AG04449 (cell line): Measurements from ENCODE around the gene OSBPL6.
"Not testable (repeated sequence)": the region's sequence is repeated elsewhere in the genome, so short reads cannot be mapped to it uniquely, and the experiment has no call there.

ENCODE experiments used
- CTCF ChIA-PET: fragments of 350-600 bp; formaldehyde crosslinking; extraction: SDS; loops from one replicate; lab custom pipeline; 2021; ENCODE audit warnings: antibody characterized with exemption; lab: Yijun Ruan, JAX
- POLR2A ChIA-PET: fragments of 400-600, 350-600 bp; formaldehyde crosslinking; extraction: SDS; loops from one replicate; lab custom pipeline; 2020; ENCODE audit warnings: antibody characterized with exemption, inconsistent platforms; lab: Yijun Ruan, JAX
- DNase-seq: peaks from one replicate; pipeline ENCODE4 v3.0.0-alpha.2; 2010; ENCODE audit warnings: low read depth, low spot score
- H3K4me3 ChIP-seq: 2 replicates; pipeline ENCODE4 v1.5.1; 2011; ENCODE audit warnings: low read depth, mild to moderate bottlenecking, control low read depth, low read length
- TF ChIP-seq, protein P1 (sequence below): IDR thresholded peaks from one replicate; pipeline ENCODE4 v1.5.1; 2011; ENCODE audit warnings: mild to moderate bottlenecking, moderate library complexity, low read length, control low read depth, inconsistent platforms; ENCODE audit not compliant: insufficient read depth; ENCODE audit errors: missing control alignments

Gene OSBPL6

DNA sequence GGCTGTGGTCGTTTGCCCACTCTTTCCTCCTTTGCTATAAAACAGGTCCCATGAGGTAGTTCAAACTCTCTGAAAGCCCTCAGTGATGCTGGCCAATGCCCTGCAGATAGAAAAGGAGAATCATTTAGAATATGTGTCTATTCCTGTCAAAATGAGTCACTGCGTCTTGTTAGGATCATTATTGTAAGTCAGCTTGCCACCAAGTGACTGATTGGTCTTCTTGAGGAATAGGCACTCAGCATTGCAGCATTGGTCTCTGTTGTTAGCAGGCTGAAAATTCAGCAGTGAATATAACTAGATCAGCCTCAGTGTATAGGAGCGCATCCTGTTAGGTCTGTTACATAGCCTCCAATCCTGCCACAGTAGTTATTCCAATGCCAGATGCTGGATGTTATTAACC is 227.8 kb downstream of the OSBPL6 start:
- CTCF ChIA-PET = interaction anchor here (1.1 to 7.5 kb wide), 4 partner anchors 7 to 311 kb away, joined by 4 to 65 read pairs (median 34); partner anchors contain the start of gene RBM45

DNA sequence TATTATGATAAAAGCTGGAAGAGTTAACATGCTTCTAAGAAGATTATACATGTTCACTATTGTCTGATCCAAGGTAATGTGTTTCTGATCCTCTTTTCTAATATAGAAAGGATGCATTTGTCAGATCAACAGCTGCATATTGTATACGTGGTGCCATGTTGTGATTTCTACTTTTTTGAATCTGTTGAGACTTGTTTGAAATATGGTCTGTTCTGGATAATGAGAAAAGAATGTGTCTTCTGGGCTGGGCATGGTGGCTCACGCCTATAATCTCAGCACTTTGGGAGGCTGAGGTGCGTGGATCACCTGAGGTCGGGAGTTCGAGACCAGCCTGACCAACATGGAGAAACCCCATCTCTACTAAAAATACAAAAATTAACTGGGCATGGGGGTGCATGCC is 229.4 kb downstream of the OSBPL6 start:
- H3K4me3 ChIP-seq, DNase-seq, POLR2A ChIA-PET: not testable (repeated sequence)
- CTCF ChIA-PET = interaction anchor here (2.0 to 7.5 kb wide), 2 partner anchors 9 to 312 kb away, joined by 14 to 54 read pairs; partner anchors contain the start of gene RBM45

More for the DNA sequence above, 227.8 kb downstream of the OSBPL6 start:
- POLR2A ChIA-PET = no interaction called here
- no peak overlapping the region for H3K4me3 ChIP-seq
- TF ChIP-seq, protein P1, sequence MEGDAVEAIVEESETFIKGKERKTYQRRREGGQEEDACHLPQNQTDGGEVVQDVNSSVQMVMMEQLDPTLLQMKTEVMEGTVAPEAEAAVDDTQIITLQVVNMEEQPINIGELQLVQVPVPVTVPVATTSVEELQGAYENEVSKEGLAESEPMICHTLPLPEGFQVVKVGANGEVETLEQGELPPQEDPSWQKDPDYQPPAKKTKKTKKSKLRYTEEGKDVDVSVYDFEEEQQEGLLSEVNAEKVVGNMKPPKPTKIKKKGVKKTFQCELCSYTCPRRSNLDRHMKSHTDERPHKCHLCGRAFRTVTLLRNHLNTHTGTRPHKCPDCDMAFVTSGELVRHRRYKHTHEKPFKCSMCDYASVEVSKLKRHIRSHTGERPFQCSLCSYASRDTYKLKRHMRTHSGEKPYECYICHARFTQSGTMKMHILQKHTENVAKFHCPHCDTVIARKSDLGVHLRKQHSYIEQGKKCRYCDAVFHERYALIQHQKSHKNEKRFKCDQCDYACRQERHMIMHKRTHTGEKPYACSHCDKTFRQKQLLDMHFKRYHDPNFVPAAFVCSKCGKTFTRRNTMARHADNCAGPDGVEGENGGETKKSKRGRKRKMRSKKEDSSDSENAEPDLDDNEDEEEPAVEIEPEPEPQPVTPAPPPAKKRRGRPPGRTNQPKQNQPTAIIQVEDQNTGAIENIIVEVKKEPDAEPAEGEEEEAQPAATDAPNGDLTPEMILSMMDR = no peak
- DNase-seq = no peak

DNA sequence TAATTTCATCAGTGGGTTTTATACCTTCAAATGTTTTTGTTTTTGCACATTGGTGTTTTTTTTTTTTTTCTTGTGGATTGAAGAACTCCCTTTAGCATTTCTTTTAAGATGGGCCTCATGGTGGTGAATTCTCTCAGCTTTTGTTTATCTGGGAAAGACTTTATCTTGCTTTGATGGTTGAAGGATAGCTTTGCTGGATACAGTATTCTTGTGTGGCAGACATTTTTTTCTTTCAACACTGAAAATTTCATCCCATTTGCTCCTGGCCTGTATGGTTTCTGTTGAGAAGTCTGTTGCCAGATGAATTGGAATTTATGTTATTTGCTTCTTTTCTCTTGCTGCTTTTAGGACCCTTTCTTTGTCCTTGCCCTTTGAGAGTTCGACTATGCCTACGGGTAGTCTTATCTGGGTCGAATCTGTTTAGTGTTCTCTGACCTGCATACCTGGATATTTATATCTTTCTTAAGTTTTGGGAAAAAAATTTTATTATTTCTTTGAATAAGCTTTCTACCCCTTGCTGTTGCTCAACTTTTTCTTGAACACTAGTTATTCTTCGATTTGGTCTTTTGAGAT is 231.0 kb downstream of the OSBPL6 start:
- TF ChIP-seq, protein P1 = no peak
- H3K4me3 ChIP-seq = no peak overlapping the region
- CTCF ChIA-PET = interaction anchor here (0.9 to 7.5 kb wide), 2 partner anchors 11 to 313 kb away, joined by 4 to 54 read pairs; no protein-coding TSS in a partner anchor
- DNase-seq = no peak
- POLR2A ChIA-PET = no interaction called here

DNA sequence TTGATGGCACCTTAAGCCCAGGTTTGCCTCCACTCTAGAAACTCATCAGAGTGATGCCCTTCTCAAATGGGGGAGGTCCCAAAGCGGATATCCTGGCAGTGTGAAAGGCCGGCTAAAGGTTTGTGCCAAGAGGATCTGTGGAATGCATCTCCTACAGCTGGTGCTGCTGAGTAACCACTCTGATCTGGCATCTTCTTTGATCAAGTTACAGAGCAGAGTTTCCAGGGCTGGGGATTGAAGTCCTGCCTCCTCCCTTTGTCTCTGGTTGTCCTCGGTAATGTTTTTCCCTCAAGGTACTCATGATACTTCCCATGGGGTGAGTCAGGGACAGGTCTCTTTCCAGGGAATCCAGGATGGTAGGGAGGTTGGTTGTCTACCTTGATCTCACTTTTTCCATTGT is 232.1 kb downstream of the OSBPL6 start:
- ChIA-PET CTCF (interaction anchor here (7.5 kb wide), 1 partner anchor 12 kb away, joined by 54 read pairs; no protein-coding TSS in a partner anchor), POLR2A (no interaction called here)
- TF ChIP-seq, protein P1 = no peak
- DNase-seq = no peak
- H3K4me3 ChIP-seq = no peak overlapping the region

DNA sequence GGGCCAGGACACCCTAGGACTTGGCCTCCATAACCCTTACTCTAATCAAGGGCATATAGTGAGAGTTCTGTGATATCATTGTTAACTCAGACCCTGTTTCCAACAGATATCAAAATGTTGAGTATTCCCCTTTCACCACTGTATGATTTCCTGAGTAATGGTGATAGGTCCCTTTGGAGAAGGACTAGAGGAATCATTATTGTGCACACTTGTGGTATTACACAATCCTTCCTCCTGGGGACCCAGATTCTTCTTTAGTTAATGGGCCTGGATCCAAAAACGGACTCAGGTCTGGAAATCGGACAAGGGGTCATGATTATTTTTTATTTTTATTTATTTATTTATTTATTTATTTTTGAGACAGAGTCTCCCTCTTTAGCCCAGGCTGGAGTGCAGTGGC is 233.1 kb downstream of the OSBPL6 start:
- TF ChIP-seq, protein P1 = no peak
- no peak for DNase-seq
- ChIA-PET CTCF (interaction anchor here (1.5 to 7.5 kb wide), 5 partner anchors 8 to 315 kb away, joined by 4 to 54 read pairs (median 10); partner anchors contain the start of gene RBM45), POLR2A (no interaction called here)
- H3K4me3 ChIP-seq = no peak overlapping the region

DNA sequence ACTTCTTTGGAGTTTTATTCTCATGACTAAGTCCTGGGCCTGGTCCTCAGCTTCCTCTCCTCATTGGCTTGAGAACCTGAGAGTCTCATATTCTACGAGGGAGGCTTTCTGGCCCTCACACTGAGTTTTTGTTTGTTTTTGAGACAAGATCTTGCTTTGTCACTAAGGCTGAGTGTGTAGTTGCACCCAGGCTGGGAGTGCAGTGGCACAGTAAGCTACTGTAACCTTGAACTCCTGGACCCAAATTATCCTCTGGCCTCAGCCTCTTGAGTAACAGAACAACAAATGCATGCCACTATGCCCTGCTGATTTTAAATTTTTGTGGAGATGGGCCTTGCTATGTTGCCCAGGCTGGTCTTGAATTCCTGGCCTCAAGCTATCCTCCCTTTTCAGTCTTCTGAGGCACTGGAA is 234.1 kb downstream of the OSBPL6 start:
- CTCF ChIA-PET = interaction anchor here (1.2 to 7.5 kb wide), 8 partner anchors 9 to 316 kb away, joined by 3 to 54 read pairs (median 6); partner anchors contain the start of gene RBM45
- H3K4me3 ChIP-seq = no peak overlapping the region
- DNase-seq = no peak
- POLR2A ChIA-PET = interaction anchor here (1.0 kb wide), 1 partner anchor 14 kb away, joined by 3 read pairs; no protein-coding TSS in a partner anchor
- TF ChIP-seq, protein P1 = no peak

DNA sequence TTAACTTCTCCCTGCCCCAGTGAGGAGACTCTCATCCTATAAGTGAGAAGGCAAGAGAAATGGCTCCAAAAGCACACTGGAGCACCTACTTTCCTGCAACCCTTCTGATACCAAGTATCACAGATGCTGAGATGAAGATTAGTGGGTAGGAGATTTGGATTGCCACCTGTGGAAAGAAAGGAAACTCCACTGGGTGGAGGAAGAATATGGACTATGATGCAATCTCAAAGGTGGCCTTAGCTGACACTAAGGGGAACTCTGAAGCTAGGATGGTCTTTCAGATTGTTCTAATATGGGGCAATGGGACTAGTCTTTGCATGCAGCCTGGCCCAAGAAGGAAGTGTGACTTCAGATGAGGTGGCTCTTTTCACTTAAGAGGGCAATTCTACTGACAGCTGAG is 235.0 kb downstream of the OSBPL6 start:
- TF ChIP-seq, protein P1 = no peak
- POLR2A ChIA-PET = interaction anchor here (1.0 kb wide), 1 partner anchor 15 kb away, joined by 3 read pairs; no protein-coding TSS in a partner anchor
- CTCF ChIA-PET = interaction anchor here (1.2 to 7.5 kb wide), 4 partner anchors 8 to 15 kb away, joined by 3 to 54 read pairs (median 10); no protein-coding TSS in a partner anchor
- no peak for DNase-seq
- H3K4me3 ChIP-seq = no peak overlapping the region
